HEK293 (cell line): ENCODE measurements around the gene GGNBP2.

ENCODE experiments used
- CTCF ChIA-PET: fragments of 350-600 bp; formaldehyde crosslinking; extraction: SDS; loops from one replicate; lab custom pipeline; 2021; ENCODE audit warnings: antibody characterized with exemption; lab: Yijun Ruan, JAX
- POLR2A ChIA-PET: fragments of 300-600 bp; formaldehyde crosslinking; extraction: SDS; loops from one replicate; lab custom pipeline; 2020; ENCODE audit warnings: antibody characterized with exemption, inconsistent platforms; lab: Yijun Ruan, JAX
- H3K27ac ChIP-seq: fragments of 200-500 bp; sonication (Bioruptor generic); 2 replicates; pipeline ENCODE4 v1.5.1; 2014; ENCODE audit warnings: low read depth, low read length, control low read depth, inconsistent platforms; ENCODE audit errors: extremely low read depth
- H3K36me3 ChIP-seq, 2 experiments: fragments of 200-500 bp in 1 of 2; sonication (Bioruptor generic) in 1 of 2; 1 replicate in 1 of 2; 2 replicates in 1 of 2; pipeline ENCODE4 v1.5.1; 2014 to 2017; ENCODE audit warnings: inconsistent platforms in 2 of 2, low read length in 2 of 2; ENCODE audit not compliant: control insufficient read depth in 2 of 2, insufficient read depth in 1 of 2
- H3K4me1 ChIP-seq: fragments of 200-500 bp; sonication (Bioruptor generic); 2 replicates; pipeline ENCODE4 v1.5.1; 2014; ENCODE audit warnings: mild to moderate bottlenecking, low read length, inconsistent platforms; ENCODE audit not compliant: control insufficient read depth, insufficient read depth
- H3K4me3 ChIP-seq: 2 replicates; pipeline ENCODE4 v1.5.1; 2011; ENCODE audit warnings: low read depth, mild to moderate bottlenecking, control low read depth, low read length, moderate library complexity
- H3K9me3 ChIP-seq: fragments of 200-500 bp; sonication (Bioruptor generic); 2 replicates; pipeline ENCODE4 v1.5.1; 2014; ENCODE audit warnings: low read depth, low read length, inconsistent platforms; ENCODE audit not compliant: control insufficient read depth, insufficient read depth
- BCL11B ChIP-seq: fragments of 450-650 bp; formaldehyde crosslinking; IDR thresholded peaks from 2 replicates; pipeline ENCODE4 v1.5.1; 2016; ENCODE audit warnings: low read depth, missing biosample characterization, missing genetic modification characterization
- HOXC10 ChIP-seq: sonication (generic); formaldehyde crosslinking; IDR thresholded peaks from 2 replicates; pipeline ENCODE4 v1.8.1; 2023; ENCODE audit warnings: mild to moderate bottlenecking, missing genetic modification reagents
- MYNN ChIP-seq: fragments of 450-650 bp; formaldehyde crosslinking; IDR thresholded peaks from 2 replicates; pipeline ENCODE4 v1.5.1; 2016; ENCODE audit warnings: missing biosample characterization, missing genetic modification characterization, borderline replicate concordance
- ZNF10 ChIP-seq: fragments of 450-650 bp; formaldehyde crosslinking; IDR thresholded peaks from 2 replicates; pipeline ENCODE4 v1.5.1; 2017; ENCODE audit warnings: missing biosample characterization, missing genetic modification characterization
- ZNF138 ChIP-seq: fragments of 450-650 bp; formaldehyde crosslinking; IDR thresholded peaks from 2 replicates; pipeline ENCODE4 v1.5.1; 2016; ENCODE audit warnings: missing biosample characterization, missing genetic modification characterization, borderline replicate concordance
- ZNF2 ChIP-seq: fragments of 450-650 bp; formaldehyde crosslinking; IDR thresholded peaks from 2 replicates; pipeline ENCODE4 v1.5.1; 2016; ENCODE audit warnings: missing biosample characterization, missing genetic modification characterization
- ZNF239 ChIP-seq: fragments of 450-650 bp; formaldehyde crosslinking; IDR thresholded peaks from 2 replicates; pipeline ENCODE4 v1.5.1; 2016; ENCODE audit warnings: missing biosample characterization, missing genetic modification characterization
- ZNF266 ChIP-seq: fragments of 450-650 bp; formaldehyde crosslinking; IDR thresholded peaks from 2 replicates; pipeline ENCODE4 v1.5.1; 2016; ENCODE audit warnings: missing biosample characterization, missing genetic modification characterization, low read depth
- ZNF366 ChIP-seq: fragments of 450-650 bp; formaldehyde crosslinking; conservative IDR thresholded peaks from 2 replicates; pipeline ENCODE4 v1.5.1; 2016; ENCODE audit warnings: missing biosample characterization, missing genetic modification characterization
- ZNF391 ChIP-seq: fragments of 450-650 bp; formaldehyde crosslinking; IDR thresholded peaks from 2 replicates; pipeline ENCODE4 v1.5.1; 2016; ENCODE audit warnings: low read depth, missing biosample characterization, missing genetic modification characterization, borderline replicate concordance
- ZNF510 ChIP-seq: fragments of 450-650 bp; formaldehyde crosslinking; IDR thresholded peaks from 2 replicates; pipeline ENCODE4 v1.5.1; 2018; ENCODE audit warnings: mild to moderate bottlenecking, missing genetic modification characterization, missing biosample characterization; ENCODE audit not compliant: insufficient replicate concordance
- ZNF558 ChIP-seq: fragments of 450-650 bp; formaldehyde crosslinking; IDR thresholded peaks from 2 replicates; pipeline ENCODE4 v1.5.1; 2016; ENCODE audit warnings: missing biosample characterization, missing genetic modification characterization
- ZNF571 ChIP-seq: fragments of 450-650 bp; formaldehyde crosslinking; IDR thresholded peaks from 2 replicates; pipeline ENCODE4 v1.5.0; 2017; ENCODE audit warnings: missing biosample characterization, missing genetic modification characterization
- ZNF610 ChIP-seq: fragments of 450-650 bp; formaldehyde crosslinking; IDR thresholded peaks from 2 replicates; pipeline ENCODE4 v1.5.1; 2016; ENCODE audit warnings: missing biosample characterization, missing genetic modification characterization, borderline replicate concordance
- ZNF707 ChIP-seq: fragments of 450-650 bp; formaldehyde crosslinking; IDR thresholded peaks from 2 replicates; pipeline ENCODE4 v1.5.1; 2016; ENCODE audit warnings: missing biosample characterization, missing genetic modification characterization
- TF ChIP-seq, protein P1 (sequence below): fragments of 450-650 bp; formaldehyde crosslinking; IDR thresholded peaks from 2 replicates; pipeline ENCODE4 v1.5.1; 2016; ENCODE audit warnings: missing biosample characterization, missing genetic modification characterization
- TF ChIP-seq, protein P2 (sequence below): fragments of 450-650 bp; formaldehyde crosslinking; IDR thresholded peaks from 2 replicates; pipeline ENCODE4; 2016; ENCODE audit warnings: missing biosample characterization, missing genetic modification characterization
- TF ChIP-seq, protein P3 (sequence below): fragments of 450-650 bp; formaldehyde crosslinking; IDR thresholded peaks from 2 replicates; pipeline ENCODE4 v1.5.1; 2017; ENCODE audit warnings: missing biosample characterization, mild to moderate bottlenecking, missing genetic modification characterization, moderate library complexity
- TF ChIP-seq, protein P4 (sequence below): fragments of 450-650 bp; formaldehyde crosslinking; IDR thresholded peaks from 2 replicates; pipeline ENCODE4 v1.5.1; 2016; ENCODE audit warnings: missing biosample characterization, missing genetic modification characterization

The GGNBP2 gene

DNA sequence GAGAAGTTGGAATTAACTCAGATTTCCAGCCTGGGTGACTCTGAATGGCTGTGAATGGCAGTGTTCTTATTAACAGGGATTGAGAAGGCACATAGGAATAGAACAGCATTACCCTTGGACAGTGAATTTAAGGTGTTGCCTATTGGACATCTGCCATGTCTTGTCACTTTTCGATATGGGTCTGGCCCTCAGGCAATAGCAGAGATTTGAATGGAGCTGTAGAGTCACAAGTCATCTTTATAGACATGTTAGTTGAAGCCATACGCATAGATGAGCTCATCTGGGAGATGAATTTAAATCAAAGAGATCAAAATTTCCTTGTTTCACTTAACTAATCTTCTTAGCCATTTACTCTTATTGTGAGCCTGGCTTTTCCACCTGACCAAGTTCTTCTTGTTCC lies 32.1 kb downstream of the GGNBP2 start (continued):
- TF ChIP-seq, protein P1, sequence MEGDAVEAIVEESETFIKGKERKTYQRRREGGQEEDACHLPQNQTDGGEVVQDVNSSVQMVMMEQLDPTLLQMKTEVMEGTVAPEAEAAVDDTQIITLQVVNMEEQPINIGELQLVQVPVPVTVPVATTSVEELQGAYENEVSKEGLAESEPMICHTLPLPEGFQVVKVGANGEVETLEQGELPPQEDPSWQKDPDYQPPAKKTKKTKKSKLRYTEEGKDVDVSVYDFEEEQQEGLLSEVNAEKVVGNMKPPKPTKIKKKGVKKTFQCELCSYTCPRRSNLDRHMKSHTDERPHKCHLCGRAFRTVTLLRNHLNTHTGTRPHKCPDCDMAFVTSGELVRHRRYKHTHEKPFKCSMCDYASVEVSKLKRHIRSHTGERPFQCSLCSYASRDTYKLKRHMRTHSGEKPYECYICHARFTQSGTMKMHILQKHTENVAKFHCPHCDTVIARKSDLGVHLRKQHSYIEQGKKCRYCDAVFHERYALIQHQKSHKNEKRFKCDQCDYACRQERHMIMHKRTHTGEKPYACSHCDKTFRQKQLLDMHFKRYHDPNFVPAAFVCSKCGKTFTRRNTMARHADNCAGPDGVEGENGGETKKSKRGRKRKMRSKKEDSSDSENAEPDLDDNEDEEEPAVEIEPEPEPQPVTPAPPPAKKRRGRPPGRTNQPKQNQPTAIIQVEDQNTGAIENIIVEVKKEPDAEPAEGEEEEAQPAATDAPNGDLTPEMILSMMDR (tag by site-specific recombination): no peak
- TF ChIP-seq ZNF2 (tag by site-specific recombination) (no peak), HOXC10 (CRISPR knock-in tag) (no peak), ZNF10 (tag by site-specific recombination) (no peak)
- TF ChIP-seq, all 188 proteins: peak for 0

DNA sequence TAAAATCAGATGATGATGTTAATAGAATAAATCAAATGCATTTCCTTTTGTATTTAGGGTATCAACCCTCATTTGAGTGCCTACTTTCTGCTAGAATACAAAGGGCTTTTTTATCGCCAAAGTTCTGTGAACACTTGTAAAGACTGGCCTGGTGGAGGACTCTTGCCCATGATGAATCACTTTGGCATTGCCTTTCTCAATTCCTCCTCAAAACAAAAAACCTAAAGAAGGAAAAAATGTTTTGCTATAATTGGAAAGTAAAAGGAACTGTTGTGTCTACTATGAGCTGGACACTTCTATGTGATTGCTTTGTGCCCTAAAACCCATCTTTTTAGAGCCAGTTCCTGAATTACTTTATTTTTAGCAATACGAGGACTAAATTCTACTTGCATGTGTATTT lies 34.0 kb downstream of the GGNBP2 start:
- no peak overlapping the region for H3K27ac ChIP-seq
- no peaks in the 10 kb centered on the region for H3K9me3 ChIP-seq
- CTCF ChIA-PET: interaction anchor here (0.6 to 1.1 kb wide), 4 partner anchors 10 to 286 kb away, joined by 3 read pairs; no protein-coding TSS in a partner anchor
- H3K4me3 ChIP-seq: no peak overlapping the region
- peaks cover 66 to 87% of the 10 kb centered on the region in 2 experiments for H3K36me3 ChIP-seq
- POLR2A ChIA-PET: no interaction called here
- no peaks in the 10 kb centered on the region for H3K4me1 ChIP-seq
- TF ChIP-seq, protein P2, sequence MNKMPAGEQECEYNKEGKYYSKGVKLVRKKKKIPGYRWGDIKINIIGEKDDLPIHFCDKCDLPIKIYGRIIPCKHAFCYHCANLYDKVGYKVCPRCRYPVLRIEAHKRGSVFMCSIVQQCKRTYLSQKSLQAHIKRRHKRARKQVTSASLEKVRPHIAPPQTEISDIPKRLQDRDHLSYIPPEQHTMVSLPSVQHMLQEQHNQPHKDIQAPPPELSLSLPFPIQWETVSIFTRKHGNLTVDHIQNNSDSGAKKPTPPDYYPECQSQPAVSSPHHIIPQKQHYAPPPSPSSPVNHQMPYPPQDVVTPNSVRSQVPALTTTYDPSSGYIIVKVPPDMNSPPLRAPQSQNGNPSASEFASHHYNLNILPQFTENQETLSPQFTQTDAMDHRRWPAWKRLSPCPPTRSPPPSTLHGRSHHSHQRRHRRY: no peak
- TF ChIP-seq, protein P3, sequence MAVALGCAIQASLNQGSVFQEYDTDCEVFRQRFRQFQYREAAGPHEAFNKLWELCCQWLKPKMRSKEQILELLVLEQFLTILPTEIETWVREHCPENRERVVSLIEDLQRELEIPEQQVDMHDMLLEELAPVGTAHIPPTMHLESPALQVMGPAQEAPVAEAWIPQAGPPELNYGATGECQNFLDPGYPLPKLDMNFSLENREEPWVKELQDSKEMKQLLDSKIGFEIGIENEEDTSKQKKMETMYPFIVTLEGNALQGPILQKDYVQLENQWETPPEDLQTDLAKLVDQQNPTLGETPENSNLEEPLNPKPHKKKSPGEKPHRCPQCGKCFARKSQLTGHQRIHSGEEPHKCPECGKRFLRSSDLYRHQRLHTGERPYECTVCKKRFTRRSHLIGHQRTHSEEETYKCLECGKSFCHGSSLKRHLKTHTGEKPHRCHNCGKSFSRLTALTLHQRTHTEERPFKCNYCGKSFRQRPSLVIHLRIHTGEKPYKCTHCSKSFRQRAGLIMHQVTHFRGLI (tag by site-specific recombination): no peak
- no peak for TF ChIP-seq ZNF239
- no peak for TF ChIP-seq ZNF571 (tag by site-specific recombination)
- TF ChIP-seq ZNF366: no peak
- TF ChIP-seq ZNF391 (tag by site-specific recombination): no peak
- TF ChIP-seq ZNF558 (tag by site-specific recombination): no peak
- TF ChIP-seq ZNF266: no peak
- TF ChIP-seq MYNN (tag by site-specific recombination): no peak

DNA sequence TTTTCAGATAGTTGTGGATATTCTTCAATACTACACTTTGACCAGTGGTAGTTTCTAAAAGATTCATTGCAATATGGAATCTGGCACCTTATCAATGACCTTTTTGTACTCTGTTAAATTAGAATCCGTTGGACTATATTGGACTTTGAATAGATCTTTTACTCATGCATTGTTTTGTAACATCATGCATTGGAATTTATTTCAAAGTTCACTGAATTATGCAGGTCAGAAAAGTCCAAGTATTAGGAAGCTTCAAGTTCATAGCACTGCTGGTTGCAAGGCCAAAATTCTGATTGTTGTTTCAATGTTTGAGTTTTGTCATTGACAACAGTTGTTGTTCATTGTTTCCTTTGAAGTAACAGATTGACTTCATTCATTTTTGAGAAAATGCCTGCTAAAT lies 39.1 kb downstream of the GGNBP2 start:
- CTCF ChIA-PET: interaction anchor here (0.6 to 0.7 kb wide), 4 partner anchors 10 to 622 kb away, joined by 3 to 4 read pairs (median 3); no protein-coding TSS in a partner anchor
- Histone ChIP-seq H3K4me1 (no peaks in the 10 kb centered on the region), H3K36me3 (peaks cover 93 to 97% of the 10 kb centered on the region in 2 experiments)
- TF ChIP-seq ZNF610 (tag by site-specific recombination) (no peak), BCL11B (tag by site-specific recombination) (no peak), ZNF138 (tag by site-specific recombination) (no peak), ZNF510 (tag by site-specific recombination) (no peak), ZNF707 (tag by site-specific recombination) (no peak)
- TF ChIP-seq, protein P3 (tag by site-specific recombination): no peak
- TF ChIP-seq, protein P4, sequence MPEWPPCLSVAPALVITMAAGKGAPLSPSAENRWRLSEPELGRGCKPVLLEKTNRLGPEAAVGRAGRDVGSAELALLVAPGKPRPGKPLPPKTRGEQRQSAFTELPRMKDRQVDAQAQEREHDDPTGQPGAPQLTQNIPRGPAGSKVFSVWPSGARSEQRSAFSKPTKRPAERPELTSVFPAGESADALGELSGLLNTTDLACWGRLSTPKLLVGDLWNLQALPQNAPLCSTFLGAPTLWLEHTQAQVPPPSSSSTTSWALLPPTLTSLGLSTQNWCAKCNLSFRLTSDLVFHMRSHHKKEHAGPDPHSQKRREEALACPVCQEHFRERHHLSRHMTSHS (tag by site-specific recombination): no peak
- TF ChIP-seq, all 188 proteins: peak for 0
- Histone ChIP-seq H3K4me3 (no peak overlapping the region), H3K27ac (no peak overlapping the region), H3K9me3 (no peaks in the 10 kb centered on the region)
- POLR2A ChIA-PET: no interaction called here
